Bronchus fibroblast of lung (primary cell): ENCODE results near the gene SMARCA1. TPM values are rescaled to one million over a fixed set of nuclear protein-coding genes. Genes with fewer than 3 reads are reported as not detected.

Source experiments
- total RNA-seq: library from RNA; depleted of rRNA; stranded (reverse); fragments of >200 nt; gene quantifications from 2 replicates; pipeline ENCODE4 v1.2.3, GENCODE V29; 2015

SMARCA1 gene, protein sequence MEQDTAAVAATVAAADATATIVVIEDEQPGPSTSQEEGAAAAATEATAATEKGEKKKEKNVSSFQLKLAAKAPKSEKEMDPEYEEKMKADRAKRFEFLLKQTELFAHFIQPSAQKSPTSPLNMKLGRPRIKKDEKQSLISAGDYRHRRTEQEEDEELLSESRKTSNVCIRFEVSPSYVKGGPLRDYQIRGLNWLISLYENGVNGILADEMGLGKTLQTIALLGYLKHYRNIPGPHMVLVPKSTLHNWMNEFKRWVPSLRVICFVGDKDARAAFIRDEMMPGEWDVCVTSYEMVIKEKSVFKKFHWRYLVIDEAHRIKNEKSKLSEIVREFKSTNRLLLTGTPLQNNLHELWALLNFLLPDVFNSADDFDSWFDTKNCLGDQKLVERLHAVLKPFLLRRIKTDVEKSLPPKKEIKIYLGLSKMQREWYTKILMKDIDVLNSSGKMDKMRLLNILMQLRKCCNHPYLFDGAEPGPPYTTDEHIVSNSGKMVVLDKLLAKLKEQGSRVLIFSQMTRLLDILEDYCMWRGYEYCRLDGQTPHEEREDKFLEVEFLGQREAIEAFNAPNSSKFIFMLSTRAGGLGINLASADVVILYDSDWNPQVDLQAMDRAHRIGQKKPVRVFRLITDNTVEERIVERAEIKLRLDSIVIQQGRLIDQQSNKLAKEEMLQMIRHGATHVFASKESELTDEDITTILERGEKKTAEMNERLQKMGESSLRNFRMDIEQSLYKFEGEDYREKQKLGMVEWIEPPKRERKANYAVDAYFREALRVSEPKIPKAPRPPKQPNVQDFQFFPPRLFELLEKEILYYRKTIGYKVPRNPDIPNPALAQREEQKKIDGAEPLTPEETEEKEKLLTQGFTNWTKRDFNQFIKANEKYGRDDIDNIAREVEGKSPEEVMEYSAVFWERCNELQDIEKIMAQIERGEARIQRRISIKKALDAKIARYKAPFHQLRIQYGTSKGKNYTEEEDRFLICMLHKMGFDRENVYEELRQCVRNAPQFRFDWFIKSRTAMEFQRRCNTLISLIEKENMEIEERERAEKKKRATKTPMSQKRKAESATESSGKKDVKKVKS
- 23.5 and 27.2 TPM in 2 replicates for total RNA-seq

DNA sequence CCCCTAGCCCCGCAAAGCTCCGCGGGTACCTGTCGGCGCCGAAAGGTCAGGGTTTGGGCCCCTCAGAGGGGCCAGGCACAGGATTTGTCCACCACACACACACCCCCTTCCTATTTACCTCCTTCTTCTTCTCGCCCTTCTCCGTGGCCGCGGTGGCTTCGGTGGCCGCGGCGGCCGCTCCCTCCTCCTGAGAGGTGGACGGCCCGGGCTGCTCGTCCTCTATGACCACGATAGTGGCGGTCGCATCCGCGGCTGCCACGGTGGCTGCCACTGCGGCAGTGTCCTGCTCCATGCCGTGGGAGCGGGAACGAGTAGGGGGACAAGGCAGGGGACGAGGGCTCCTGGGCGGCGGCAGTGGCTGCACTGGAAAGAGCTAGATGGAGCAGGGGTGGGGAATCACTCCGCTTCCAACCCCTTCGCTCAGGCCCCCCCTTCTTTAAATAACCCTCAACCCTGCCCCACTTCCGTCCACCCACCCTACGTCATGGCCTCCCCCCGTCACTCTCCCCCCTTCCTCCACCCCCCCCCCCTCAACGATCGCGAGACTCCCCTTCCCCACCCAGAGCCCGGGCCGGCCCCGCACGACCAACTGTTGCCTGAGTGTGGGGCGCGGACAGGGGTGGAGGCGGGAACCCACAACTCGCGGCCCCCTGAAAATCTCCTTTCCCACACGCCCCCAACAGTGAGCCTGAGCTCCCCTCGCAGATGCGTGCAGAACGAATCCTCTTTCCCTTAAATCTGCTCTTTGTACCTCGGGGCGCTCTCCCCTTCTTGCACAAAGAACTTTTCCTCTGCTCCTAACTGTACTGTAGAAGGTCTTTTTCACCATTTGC lies at the start of gene SMARCA1:
TSS of gene SMARCA1 (minus strand) at position 412 of the 833 bp plus-strand sequence. CDS start at position 292, 120 bp downstream.

DNA sequence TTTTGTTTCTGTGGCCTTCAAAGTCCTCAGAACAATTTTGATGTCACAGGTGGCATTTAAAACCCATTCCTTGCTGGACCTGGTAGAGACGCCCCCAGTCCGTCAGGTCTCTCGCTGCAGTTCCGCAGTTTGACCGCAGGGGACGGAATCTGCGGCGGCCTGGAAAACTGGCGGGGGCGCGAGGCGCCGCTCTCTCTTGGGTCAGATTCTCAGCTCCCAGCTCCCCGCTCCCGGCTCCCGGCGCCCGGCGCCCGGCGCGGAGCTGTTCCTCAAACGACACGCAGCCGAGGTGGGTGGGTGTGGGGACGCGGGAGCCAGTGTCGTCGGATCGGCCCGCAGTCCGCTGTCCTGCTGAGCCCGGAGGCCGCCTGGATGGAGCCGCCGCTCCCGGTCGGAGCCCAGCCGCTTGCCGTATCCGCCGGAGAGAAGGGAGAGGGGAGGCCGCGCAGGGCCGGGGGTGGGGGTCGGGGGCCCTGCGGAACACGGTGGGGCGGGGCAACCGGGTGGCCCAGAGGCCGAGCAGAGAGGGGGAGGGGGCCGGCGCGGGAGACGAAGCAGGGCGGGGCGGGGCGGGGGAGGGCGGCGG lies 16.9 kb upstream of the SMARCA1 start, which contains the start of gene OCRL:
TSS of gene OCRL (plus strand) at position 192 of the 586 bp plus-strand sequence. CDS start at position 373, 181 bp downstream.

Other genes with a start within 250 kb of the SMARCA1 start
- 7.9 and 9.1 TPM in 2 replicates for gene OCRL, start 16.8 kb upstream of the SMARCA1 start, total RNA-seq
- 0.30 and 0.34 TPM in 2 replicates for gene APLN, start 131.5 kb upstream of the SMARCA1 start, total RNA-seq
- gene XPNPEP2, start 215.5 kb upstream of the SMARCA1 start, total RNA-seq: 0.59 and 1.5 TPM in 2 replicates